ENCODE data around the gene TMA7B.

GRCh38 chr22:39923696-39924095 is 36.5 kb upstream of the TMA7B start:
- TF ChIP-seq CTCF (IDR thresholded peaks at IDR 0.05; ENCODE audit: low read depth, low read length, poor library complexity, severe bottlenecking) (no peak), EZH2phosphoT487 (IDR thresholded peaks at IDR 0.05; ENCODE audit: borderline replicate concordance, low read length) (no peak)
